NCI-H146 treated with DMSO at 0.1 percent for 48 hours (cell line): ENCODE measurements around the gene MTSS2.

Source experiments
- DNase-seq: peaks from one replicate; lab custom pipeline; 2025; ENCODE audit not compliant: unreplicated experiment; lab: John Stamatoyannopoulos, UW

Gene MTSS2

DNA sequence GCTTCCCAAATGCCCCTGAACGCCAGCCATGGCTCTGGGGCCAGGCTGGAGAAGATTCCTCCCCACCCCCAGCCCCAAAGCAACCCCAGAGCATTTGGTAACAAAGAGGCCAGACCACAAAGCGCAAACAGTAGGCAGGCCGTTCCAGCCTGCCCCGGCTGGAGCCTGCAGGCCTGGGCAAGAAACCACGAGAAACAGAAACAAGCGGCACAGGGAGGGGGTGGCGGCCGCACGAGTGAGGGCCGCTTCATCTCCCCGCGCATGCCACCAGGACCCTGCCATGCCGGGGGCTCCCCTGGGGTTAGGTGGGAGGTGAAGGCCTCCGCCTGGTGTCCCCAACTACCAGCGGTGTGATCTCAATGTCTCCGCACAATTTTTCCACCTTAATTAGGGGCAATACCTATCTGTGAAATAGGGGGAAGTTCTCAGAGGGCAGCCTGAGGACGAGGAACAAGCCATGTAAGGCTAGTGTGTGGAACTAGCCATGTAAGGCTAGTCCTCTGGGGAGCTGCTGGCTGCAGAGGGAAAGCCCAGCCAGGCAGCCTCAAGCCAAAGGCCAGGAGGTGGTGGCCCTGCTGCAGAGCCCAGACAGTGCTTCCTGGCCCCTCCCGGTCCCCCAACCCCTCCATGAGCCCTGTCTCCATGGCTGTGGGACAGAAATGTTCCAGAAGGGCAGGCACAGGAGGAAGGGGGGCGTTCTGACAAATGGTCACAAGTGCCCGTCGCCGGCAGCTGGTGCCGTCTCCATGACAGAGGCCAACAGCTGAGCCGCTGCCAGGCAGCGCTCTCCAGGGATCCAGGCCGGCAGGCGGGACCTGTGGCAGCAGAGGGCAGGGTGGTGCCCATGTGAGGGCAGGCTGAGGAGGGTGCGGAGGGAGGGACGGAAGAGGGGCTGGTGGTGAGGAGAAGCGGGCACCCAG lies 14.5 kb upstream of the MTSS2 start:
- DNase-seq = no peak

DNA sequence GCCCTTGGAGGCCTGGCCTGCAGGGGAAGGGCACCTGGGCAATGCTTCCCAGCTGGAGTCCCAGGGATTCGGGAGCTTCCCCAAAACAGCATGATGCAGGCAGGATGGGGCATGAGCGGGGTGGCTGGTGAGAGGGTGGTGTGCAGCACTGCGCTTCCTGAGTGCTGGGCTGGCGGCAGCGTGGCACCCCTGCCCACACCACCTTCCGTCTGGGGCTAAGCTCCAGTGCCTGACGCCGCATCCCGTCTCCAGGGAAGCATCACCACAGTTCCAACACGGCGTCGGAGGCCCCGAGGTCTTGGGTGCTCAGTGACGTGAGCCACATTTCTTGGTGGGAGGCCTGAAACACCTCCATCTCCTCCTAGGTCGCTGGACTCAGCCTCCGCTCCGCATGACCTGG lies 13.8 kb upstream of the MTSS2 start:
- DNase-seq = no peak

DNA sequence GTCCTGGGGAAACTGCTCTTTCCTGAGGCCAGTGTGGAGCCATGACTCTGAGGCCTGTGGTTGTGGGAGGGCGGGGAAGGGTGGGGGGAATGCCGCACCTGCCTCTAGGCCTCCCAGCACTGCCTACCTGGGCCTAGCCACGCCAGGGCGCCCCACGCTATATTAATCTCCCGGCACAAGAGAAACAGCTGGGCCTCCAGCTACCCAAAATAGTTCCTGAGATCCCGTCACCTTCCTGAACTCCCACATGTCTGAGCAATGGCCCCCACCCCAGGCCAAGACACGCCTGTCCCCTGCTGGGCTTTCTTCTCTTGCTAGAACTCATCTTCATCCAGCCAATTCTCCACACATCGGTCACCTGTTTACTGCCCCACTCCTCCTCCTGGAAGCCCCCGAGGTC lies 13.0 kb upstream of the MTSS2 start:
- DNase-seq = no peak

DNA sequence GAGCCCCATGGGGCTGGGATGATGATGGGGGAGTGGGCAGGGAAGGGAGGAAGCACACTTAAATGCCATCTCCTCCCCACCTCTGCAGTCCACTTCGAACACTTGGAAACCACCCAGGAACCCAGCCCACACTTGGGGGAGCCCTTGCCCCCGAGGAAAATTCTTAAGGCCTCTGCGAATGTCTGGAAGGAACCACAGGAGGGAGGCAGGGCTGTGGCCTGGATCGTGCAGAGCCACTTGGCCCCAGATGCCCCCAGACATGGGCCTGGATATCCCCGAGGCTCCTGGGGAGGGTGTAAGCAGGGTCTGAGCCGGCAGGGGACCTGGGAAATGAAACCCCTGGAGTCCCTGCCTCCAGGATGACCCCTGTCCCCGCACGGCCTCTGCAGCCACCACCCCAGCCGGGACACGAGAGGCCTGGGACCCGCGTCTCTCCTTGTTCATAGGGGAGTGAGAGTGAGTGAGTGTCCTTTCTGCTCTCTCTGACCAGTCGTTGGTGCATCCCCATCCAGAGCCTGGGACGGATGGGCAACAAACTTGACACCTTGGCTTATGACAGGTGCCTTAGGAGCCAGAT lies 11.8 kb upstream of the MTSS2 start:
- DNase-seq = no peak

DNA sequence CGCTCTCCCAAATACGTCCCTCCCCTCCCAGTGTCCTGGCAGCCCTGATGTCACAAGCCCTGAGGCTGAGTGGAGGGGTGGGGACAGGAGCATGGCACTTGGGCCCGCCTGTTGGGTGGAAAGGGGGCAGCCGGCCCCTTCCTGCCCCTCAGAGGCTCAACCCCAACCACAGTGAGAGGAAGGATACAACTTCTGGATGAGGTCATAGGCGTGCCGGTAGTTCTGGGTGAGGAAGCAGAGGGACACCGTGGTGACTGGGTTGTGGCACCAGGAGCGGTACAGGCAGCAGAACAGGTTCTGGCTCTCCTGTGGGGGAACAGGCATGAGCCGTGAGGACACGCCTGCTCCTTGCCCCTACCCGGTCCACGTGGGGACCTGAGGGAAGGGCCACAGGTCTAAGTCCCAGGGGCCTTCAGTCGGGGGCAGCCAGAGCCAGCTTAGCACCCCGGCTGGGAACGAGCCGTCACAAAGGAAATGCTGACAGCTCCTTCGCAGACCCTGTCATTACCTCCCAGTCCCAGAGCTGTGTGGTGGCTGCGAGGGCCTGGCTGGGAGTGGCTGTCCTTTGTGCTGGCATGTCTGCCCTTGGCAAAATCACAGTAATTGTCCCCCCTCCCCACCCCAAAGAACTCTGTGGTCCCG lies 11.2 kb upstream of the MTSS2 start:
- no peak for DNase-seq

DNA sequence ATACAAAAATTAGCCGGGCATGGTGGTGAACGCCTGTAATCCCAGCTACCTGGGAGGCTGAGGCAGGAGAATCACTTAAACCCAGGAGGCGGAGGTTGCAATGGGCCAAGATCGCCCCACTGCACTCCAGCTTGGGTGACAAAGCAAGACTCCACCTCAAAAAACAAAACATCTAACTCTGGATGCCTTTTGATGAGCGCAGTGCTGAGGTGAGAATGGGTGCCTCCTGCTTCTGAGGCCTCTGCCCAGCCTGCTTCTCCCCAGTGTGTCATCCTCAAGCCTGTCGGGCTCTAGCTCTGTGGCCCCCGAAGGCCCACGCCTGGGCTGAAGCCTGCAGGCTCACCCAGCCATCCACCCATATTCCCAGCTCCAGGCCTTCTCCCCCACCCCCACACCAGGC lies 10.5 kb upstream of the MTSS2 start:
- DNase-seq = no peak

DNA sequence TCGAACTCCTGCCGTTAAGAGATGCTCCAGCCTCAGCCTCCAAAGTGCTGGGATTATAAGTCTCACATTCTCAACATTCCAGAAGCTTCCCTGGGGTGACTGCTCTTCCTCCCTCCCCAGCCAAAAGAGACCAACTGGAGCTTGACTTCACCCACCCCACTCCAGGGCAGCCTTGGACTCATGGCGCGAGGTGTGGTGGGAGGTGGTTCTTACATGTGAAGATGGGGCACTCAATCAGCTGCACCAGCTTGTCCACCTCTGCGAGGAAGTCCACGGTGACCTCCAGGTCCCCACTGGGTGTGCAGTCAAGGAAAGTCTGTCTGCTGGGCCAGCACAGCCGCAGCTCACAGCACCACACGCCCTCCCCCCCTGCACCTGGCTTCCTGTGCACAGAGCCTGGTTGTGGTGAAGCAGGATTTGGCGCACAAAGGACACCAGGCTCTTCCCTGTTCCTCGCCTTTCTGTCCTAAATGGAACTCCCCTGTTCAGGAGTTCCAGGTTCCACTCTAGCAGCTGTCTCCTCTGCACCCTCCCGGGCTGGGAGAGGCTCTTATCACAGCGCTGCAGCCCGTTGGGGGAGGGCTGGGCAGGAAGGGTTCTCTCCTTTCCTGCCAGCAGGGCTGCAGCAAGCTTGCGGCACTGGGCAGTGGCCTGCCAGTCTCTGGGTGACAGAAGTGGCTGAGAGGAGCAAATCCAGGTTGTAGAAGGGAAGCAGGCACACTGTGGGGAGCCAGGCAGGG lies 9.6 kb upstream of the MTSS2 start:
- no peak for DNase-seq

DNA sequence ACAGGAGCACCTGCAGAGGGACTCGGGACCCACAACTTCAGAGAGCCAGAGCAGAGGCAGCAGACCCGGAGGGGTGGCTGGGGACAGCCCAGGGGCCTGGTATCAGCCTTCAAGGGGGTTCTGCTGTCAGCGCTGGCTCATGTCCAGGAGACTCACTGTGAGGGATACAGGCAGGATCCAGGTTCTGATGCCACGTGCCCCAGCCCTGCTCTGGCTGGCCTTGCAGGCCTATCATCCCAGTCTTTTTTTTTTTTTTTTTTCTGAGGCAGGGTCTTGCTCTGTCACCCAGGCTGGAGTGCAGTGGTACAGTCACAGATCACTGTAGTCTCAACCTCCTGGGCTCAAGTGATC lies 9.0 kb upstream of the MTSS2 start:
- no peak for DNase-seq

DNA sequence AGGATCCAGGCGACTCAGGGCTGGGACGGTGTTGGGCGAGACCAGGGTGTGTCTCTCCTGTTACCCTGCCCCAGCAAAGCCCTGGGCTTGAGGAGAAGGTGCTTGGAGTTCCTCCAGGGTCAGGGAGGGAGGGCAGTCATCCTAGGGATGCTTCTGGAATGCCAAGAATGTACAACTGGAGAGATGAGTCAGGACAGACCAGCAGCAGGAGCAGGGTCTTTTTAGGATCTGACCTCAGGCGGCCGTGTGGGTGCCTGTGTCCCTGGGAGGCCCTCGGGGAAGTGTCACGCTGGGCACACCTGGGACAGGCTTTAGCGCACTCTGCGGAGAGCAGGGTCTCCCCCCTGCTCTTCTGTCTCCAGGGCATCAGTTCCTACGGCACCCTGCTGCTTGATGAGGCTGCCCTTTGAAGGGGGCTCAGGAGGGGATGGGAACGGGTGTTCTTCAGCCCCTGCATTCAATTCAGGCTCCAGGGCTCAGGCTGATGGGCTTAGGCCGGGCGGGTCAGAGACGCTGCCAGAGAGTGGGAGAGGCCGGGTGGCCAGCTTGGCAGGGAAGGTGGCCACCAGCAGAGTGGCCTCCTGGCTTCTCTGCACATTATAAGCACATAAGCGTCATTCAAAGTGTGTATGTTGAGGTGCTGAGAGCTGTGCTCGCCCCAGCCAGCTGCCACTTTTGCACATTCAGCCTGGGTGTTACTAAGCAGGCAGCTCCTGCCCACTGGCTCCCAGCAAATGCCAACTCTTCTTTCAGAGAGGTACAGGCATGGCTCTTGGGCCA lies 8.4 kb upstream of the MTSS2 start:
- DNase-seq = no peak

DNA sequence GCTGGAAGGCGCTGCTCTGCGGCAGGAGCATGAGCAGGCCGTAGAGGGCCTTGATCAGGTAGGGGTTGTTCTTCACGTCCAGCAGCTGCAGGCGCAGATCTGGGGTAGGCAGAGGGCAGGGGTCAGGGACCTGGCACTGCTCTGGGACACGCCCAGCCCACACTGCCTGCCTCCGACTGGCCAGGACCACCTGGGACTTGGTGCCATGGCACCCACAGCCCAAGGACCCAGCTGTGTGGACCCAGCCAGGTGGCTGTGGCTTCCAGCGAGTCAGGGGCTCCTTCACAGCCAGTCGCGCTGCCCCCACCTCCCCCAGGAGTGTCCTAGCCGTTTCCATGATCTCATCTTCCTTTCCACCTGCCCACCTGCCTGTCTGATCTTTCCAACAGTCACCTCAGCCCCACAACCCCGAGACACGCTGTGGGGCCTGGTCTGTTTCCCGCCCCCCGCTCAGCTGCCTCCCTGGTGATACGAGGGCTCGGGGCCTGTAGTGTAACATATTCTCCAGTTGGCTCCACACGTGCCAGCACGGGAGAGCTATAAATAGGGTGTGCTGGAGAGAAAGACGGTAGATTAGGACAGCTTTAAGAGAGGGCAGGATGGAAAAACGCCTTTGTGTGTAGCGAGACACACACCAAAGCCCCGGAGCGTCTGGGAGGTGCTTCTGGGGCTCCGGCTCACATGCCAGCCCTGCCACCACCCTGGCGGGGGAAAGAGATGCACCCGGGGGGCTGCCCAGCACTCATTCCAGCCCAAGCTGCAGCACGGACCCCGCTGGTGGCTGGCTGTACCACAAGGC lies 7.2 kb upstream of the MTSS2 start:
- no peak for DNase-seq

DNA sequence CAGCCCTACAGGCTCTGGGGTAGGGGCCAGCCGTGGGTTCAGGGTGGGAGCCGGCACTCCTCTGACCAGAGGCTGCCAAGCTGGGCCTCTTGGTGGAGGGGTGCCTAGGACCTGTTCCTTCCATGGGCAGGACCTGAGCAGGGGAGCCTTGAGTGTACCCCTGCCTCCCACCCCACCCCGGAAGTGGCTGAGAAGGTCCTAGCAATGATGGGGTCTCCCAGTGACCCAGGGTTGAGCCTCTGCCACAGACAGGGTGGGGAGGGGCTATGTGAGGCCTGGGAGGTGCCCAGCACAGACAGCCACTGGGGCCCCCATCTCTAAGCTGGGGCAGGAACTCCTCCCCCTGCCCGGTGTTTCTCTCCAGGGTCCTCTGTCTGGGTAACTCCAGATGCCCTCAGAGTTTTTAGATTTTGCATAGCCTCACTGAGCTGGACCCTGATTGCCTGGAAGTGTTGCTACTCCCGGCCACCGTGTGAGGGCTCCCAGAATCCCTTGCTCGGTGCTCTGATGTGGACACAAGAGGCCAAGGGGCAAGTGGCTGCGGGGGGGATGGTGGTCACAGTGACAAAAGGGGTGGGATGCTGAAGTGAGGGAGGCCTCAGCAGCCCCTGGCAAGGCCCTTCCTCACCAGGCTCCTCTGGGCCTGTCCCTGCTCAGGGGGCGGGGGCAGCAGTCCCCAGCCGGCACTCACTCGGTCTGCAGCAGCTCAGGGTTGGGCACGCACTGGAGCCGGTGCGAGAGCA lies 6.4 kb upstream of the MTSS2 start:
- DNase-seq = no peak

DNA sequence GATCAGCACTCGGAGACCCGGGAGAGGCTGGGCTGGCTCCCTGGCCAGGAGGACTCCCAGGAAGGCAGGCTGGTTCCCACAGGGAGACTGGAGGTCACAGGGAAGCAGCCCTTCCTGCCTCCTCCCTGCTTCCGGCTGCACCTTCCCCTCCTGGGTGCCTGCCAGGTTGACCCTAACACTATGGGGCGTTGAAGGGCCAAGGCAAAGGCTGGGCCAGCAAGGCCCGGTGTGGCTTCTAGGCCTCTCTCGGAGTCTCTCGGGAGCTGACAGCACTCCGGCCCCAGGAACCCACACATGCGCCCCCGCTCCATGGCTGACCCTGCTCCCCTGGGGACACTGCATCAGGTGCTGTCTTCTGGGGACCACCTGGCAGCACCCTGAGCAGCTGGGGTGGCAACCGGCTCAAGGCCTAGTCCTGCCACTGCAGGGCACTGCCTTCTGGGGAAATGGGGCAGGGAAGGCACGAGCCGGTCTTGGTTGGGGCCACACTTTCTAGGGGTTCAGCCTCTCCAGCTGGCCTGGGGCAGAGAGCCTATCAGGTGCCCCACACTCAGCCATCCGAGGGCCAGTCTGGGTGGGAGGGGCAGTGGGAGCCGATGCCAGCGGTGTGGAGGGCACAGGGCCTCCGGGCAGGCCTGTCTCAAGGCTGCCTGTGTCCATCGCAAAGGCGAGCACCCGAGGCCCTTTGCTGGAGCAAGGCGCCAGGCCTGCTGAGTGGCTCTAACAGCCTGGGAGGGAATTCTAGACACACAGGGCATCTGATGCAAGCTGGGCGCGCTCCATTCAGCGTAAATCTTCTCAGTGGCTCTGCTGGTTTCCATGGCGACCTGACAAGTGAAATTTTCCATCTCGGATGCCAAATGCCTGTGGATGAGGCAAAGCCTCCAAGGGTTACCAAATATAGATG lies 5.6 kb upstream of the MTSS2 start:
- DNase-seq = no peak

DNA sequence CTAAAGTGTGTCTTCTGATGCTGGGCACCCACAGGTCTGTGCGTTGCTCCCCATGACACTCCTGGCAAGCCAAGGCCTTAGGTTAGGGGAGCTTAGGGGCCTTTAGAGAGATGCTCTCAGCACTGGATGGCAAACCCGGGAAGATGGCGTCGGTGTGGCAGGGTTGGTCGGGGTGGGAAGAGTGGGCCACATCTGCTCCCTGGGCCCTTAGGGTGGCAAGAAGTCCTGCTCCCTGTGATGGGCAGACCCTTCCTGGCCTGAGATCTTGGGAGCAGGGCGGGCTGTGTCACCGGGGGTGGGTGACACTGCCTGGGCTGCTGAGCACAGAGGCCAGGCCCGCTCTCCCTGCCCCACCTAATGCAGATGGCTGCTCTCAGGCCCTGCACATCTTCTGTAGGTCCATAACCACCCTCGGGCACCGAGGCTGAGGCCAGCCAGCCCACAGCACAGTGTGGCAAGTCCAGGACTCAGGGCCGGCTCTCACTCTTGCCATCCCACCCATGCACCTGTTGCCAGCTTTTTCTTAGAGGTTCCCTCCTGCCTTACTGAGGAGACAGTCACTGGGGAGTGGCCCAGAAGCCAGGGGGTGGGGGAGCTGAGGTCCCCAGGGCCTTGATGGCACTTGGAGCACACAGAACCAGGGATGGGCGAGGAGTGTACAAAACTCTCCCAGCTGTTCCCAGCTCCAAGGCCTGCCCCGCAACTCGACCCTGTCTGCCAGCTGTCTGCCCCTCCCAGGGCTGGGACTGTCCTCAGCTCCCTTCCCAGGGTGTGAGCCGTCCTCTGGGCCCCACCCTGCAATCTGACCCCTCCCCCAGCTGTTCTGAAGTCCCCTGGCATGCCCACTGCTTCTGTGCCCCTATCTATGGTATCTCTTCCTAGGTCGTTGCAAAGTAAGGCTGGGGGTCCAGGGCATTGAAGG lies 4.4 kb upstream of the MTSS2 start:
- no peak for DNase-seq

DNA sequence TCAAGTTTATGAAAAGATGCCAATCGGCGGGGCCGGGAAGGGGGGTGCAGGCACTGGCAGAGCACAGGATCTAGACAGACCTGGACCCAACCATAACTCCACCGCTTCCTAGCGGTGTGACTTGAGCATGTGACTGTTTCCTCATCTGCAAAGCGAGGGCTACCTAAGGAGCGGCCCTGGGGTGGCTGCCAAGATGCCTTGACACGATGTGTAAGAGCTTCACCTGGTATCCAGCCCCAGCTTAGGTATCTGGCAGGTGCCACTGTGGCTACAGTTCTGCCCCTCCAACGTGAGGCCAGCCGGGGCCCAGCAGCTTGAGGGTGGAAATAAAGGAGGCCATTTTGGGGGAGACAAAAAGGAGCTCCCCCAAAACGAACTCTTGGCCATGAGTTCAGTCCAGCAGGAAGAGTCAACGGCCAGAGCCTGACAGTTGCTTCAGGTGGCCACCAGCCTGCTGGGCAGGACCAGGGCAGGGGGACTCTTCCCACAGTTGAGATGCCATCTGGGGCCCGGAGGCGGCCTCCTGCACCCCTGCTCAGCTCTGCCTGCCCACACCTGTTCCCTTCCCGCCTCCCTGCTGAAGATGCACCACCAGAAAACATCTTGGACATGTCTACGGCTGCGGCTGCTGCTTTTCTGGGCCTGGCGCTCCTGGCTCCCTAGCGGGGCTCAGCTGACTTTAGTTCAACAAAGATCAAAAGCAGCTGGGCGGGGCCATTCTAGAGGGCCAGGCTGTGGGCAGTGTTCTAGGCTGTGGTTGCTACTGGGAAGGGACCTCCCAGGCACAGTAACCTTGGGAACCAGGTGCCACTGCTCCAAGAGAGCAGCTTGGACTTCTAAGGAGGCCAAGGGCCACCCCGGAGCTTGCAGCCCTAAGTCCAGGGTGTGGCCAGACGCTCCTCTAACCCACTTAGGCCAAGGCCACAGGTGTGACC lies 3.4 kb upstream of the MTSS2 start:
- DNase-seq = no peak

DNA sequence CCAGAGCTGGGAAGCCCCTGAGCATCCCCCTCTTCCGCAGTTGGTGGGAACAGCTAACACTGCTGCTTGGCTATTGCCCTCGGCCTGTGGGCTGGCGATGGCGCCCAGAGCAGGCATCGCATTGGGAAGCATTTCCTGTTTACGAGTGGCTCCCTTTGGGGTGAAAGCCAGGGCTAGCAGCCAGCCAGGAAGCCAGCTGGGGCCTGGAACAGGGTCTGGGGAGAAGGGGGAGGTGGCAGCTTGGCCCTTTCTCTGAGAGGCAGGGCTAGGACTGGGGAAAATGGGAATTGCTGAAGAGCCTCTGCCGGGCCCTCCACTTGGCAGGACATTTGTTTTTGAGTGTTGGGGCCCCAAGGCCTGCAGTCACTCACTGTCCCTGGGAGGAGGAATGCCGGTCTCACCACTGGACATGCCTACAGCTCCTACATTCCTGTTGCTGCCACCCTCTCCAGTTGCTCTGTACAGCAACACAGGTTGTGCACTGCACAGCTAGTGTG lies 2.4 kb upstream of the MTSS2 start:
- DNase-seq = no peak

DNA sequence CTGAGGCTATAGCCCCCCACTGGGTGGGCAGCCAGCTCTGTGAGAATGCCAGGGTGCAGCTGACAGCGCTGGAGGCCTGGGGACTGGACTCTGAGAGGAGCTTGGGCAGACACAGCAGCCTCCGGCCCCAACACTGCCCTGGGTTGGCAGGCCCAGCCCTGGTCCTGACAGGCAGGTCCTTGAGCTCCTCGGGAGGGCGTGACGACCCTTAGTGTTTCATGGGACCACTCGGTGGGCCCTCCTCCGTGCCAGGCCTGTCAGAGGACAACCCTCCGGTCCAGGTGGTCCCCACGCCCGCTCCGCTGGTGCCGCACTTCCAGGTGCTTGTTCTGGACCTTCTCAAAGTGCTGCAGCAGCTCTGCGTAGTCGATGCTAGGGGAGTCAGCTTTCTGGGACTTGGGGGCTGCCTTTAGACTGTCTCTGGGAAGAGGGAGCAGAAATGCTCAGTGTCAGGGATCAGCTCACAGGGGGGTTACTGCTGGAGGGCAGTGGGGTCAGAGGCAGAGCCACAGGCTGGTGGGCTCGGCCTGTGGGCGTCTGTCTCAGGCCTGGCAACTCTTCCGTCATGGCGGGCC lies 1.9 kb upstream of the MTSS2 start:
- DNase-seq = no peak
